Inferior parietal cortex (tissue), 1 donor: ENCODE measurements around the gene AHSA1.
"Not testable (repeated sequence)": the region's sequence is repeated elsewhere in the genome, so short reads cannot be mapped to it uniquely, and the experiment has no call there.

Experiments used
- DNase-seq: peaks from one replicate; pipeline ENCODE4 v3.0.0-alpha.2; 2016; ENCODE audit errors: extremely low spot score

The AHSA1 gene

DNA sequence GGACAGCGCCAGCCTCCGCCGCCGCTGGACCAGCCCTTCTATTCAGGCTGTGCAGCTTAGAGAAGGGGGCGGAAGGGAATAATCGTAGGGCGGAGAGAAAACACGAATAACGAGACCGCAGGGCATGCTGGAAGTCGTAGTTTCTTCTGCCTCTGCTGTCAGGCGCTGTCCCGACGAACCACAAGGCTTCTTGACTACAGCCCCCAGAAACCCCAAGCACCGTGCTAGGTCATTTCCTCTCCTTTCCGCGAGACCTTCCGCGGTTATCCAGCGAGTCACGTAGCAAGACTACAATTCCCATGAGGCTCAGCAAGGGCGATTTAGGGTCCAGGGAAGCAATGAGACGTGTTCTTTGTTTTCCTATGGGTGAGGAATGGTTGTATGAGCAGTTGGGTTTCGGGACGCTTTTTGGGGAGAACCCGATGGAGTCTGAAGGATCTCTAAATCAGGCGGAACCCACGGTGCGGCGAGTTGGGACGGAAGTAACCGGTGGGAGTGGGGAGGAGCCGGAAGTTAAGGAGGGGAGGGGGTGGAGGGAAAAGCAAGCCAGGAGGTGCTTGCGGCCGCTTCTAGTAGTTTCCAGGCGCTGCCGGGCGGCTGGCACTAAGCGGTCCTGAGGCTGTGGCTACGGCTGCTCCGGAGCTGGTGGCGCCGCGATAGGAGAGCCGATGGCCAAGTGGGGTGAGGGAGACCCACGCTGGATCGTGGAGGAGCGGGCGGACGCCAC is at the start of gene AHSA1, which contains the start of gene VIPAS39:
Gene AHSA1 (plus strand): TSS at position 572 of the 727 bp plus-strand sequence. CDS start 97 bp downstream, at position 669.
Gene VIPAS39 (minus strand): TSS at position 80 of the 727 bp plus-strand sequence. CDS start 3,499 bp downstream, outside the sequence.
- peak; percentile 98 for DNase-seq

DNA sequence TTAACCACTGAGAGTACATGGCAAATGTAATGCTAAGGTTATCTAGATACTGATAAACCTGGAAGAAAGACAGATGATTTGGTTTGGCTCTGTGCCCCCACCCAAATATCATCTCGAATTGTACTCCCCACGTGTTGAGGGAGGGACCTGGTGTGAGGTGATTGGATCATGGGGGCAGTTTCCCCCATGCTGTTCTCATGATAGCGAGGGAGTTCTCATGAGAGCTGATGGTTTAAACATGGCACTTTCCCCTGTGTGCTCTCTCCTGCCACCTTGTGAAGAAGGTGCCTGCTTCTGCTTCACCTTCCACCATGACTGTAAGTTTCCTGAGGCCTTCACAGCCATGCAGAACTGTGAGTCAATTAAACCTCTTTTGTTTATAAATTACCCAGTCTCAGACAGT is 48.8 kb upstream of the AHSA1 start:
- no peak for DNase-seq

DNA sequence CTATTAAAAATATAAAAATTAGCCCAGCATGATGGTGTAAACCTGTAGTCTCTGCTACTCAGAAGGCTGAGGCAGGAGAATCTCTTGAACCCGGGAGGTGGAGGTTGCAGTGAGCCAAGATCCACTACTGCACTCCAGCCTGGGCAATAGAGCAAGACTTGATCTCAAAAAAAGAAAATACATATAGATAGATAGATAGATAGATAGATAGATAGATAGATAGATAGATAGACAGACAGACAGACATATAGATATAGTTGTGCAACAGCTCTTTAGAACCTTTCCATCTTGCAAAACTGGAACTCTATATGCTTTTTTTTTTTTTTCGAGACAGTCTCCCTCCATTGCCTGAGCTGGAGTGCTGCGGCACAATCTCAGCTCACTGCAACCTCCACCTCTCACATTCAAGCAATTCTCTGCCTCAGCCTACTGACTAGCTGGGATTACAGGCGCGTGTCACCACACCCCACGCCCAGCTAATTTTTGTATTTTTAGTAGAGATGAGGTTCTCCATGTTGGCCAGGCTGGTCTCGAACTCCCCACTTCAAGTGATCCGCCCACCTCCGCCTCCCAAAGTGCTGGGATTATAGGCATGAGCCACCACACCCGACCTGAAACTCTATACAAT is 42.4 kb upstream of the AHSA1 start:
- DNase-seq = not testable (repeated sequence)

DNA sequence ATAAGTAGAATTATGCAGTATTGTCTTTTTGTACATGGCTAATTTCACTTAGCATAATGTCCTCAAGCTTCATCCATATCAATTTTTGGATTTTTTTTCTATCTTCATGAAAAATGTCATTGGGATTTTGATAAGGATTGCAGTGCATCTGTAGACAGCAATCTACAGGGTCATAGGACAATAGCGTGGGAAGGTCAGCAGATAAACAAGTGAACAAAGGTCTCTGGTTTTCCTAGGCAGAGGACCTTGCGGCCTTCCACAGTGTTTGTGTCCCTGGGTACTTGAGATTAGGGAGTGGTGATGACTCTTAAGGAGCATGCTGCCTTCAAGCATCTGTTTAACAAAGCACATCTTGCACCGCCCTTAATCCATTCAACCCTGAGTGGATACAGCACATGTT is 41.8 kb upstream of the AHSA1 start:
- DNase-seq = not testable (repeated sequence)

- no peak for DNase-seq
Observed at GRCh38 chr14:77416836-77417235, 41.1 kb upstream of the AHSA1 start.

DNA sequence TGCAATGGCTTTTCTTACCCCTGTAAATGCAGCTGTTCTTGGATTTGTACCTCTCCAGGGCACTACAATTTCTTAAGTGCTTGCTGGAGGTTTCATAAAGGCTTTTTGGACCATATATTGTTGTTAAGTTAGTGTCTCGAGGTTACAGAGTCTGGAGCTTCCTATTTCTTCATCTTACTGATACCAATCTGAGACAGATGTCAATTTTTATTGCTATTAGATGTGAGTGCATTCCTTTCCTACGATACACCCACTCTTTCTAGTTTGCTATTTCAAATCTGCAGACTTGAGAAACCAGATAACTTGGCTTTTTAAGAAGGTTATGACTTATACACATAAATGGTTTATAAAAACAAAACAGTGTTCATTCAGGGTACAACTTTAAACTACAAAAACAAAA is 36.7 kb upstream of the AHSA1 start:
- DNase-seq = no peak

GRCh38 chr14:77423423-77423822 is 34.5 kb upstream of the AHSA1 start, which contains the start of gene NOXRED1:
Gene NOXRED1 (minus strand): TSS chr14:77423523. CDS start chr14:77422889, 634 bp downstream.
- no peak for DNase-seq

- DNase-seq = no peak
Observed at GRCh38 chr14:77424862-77425261, 33.0 kb upstream of the AHSA1 start.

GRCh38 chr14:77426396-77426795 is 31.5 kb upstream of the AHSA1 start:
- no peak for DNase-seq

- no peak for DNase-seq
Observed at GRCh38 chr14:77436042-77436441, 21.9 kb upstream of the AHSA1 start.

DNA sequence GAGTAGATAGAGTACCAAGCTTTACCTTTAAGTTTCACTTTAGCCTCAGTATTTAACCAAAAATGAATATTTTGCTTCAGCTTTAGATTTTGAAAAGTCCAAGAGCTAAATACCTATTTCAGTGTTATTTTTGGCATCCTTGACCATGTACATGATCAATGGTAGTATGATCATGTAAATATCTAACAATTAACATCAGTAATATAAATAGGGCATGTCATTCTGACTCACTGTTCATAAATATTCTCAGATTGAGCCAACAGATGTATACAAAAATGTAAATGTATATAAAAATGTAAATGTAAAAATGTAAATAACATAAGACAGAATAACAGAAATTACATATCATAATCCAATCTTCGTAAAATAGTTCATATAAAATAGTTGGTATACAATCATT is 19.3 kb upstream of the AHSA1 start:
- DNase-seq = no peak

GRCh38 chr14:77439861-77440260 is 18.0 kb upstream of the AHSA1 start:
- DNase-seq = no peak

- no peak for DNase-seq
Observed at GRCh38 chr14:77442196-77442595, 15.7 kb upstream of the AHSA1 start.

GRCh38 chr14:77455966-77456640 is 1.8 kb upstream of the AHSA1 start:
- no peak for DNase-seq

GRCh38 chr14:77457115-77457521 is 775 bp upstream of the AHSA1 start:
- DNase-seq = no peak

DNA sequence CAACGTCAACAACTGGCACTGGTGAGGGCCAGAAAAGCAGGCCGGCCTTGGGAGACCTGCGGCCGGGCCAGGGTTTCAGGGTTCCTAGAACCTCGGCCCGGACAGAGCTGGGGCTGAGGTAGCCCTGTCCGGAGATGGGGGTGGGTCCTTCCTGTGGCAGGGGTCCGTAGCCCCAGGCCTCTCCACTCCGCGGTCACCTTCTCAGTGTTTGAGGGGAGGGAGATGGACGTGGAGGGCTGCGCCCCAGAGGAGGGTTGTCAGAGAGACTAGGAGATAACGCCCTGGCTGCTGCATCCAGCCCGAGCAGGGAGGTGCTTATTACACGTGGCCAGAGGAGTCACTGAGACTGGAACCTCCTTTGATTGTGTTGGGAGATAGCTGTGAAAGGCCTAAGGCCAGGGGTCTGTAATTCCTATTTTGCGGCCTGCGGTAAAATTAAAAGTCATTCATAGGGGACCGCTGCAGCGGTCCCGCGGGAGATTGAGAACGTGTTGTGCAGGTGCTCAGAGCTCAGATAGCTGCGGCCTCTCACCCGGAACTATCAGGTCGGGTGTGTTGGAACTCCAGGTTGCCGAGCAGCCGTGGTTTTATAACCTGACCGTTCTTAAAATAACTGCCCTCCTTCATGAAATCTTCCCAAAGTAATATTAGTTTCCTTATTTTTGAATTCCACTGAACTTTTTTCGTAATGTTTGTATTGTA is 507 bp downstream of the AHSA1 start:
- DNase-seq = peak; percentile 18

- peak; percentile 84 for DNase-seq
Observed at GRCh38 chr14:77459072-77459723, 1.3 kb downstream of the AHSA1 start.

DNA sequence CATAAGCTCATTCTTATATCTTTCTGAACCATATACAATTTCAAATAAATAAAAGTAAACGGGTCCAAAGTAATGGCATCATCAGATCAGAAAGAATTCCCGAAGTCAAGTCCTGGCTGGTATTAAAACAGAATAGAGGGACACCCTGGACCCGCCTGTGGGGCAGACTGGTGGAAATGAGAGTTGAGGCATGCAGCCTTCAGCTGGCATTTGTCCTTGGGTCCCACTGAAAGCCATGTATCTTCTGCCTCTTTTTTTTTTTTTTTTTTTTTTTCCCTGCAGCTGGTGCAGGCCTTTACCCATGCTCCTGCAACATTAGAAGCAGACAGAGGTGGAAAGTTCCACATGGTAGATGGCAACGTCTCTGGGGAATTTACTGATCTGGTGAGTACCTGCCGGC is 9.9 kb downstream of the AHSA1 start:
- no peak for DNase-seq

- DNase-seq = no peak
Observed at GRCh38 chr14:77469067-77469505, 11.2 kb downstream of the AHSA1 start.

- no peak for DNase-seq
Observed at GRCh38 chr14:77469539-77469938, 11.6 kb downstream of the AHSA1 start.

GRCh38 chr14:77470224-77470870 is 12.5 kb downstream of the AHSA1 start:
- no peak for DNase-seq
